ENCODE results near the gene AGAP2. TPM values are rescaled to one million over a fixed set of nuclear protein-coding genes. Genes with fewer than 3 reads are reported as not detected.

AGAP2 gene
- total RNA-seq, 1 donor from 2014 or later = 1.5 TPM

- H3K4me1 ChIP-seq = peaks cover 40% of the 10 kb centered on the region
- TF ChIP-seq CTCF (IDR thresholded peaks at IDR 0.05) (no peak), POLR2A (IDR thresholded peaks at IDR 0.05) (no peak), POLR2AphosphoS5 (IDR thresholded peaks at IDR 0.05; ENCODE audit: insufficient read depth in 1 of 2, low read depth in 1 of 2) (no peak)
- no peak overlapping the region for H3K27ac ChIP-seq
- no peak for DNase-seq (ENCODE audit: extremely low spot score in 2 of 2)
- no peaks in the 10 kb centered on the region for H3K9me3 ChIP-seq
- intact Hi-C loops (cut with DNase I) = no loop called here
- H3K27me3 ChIP-seq = no peaks in the 10 kb centered on the region
- H3K36me3 ChIP-seq = no peaks in the 10 kb centered on the region
- peak overlapping the region in 1 of 2 donors; percentile 10 for H3K4me3 ChIP-seq
Observed at GRCh38 chr12:57741413-57741789, 2.9 kb upstream of the AGAP2 start.

- no peak for DNase-seq (ENCODE audit: extremely low spot score in 2 of 2)
- intact Hi-C loops (cut with DNase I) = no loop called here
- H3K36me3 ChIP-seq = no peaks in the 10 kb centered on the region
- H3K4me1 ChIP-seq = peaks cover 44% of the 10 kb centered on the region
- TF ChIP-seq POLR2AphosphoS5 (IDR thresholded peaks at IDR 0.05; ENCODE audit: insufficient read depth in 1 of 2, low read depth in 1 of 2) (no peak), CTCF (IDR thresholded peaks at IDR 0.05) (no peak), POLR2A (IDR thresholded peaks at IDR 0.05) (no peak)
- no peak overlapping the region for H3K4me3 ChIP-seq
- H3K9me3 ChIP-seq = no peaks in the 10 kb centered on the region
- no peak overlapping the region for H3K27ac ChIP-seq
- H3K27me3 ChIP-seq = peaks cover 2% of the 10 kb centered on the region
Observed at GRCh38 chr12:57740656-57741412, 2.3 kb upstream of the AGAP2 start.

GRCh38 chr12:57739914-57740538 lies 1.5 kb upstream of the AGAP2 start:
- H3K27ac ChIP-seq = no peak overlapping the region
- peaks cover 6% of the 10 kb centered on the region for H3K27me3 ChIP-seq
- no peaks in the 10 kb centered on the region for H3K36me3 ChIP-seq
- no peaks in the 10 kb centered on the region for H3K9me3 ChIP-seq
- no peak for DNase-seq (ENCODE audit: extremely low spot score in 2 of 2)
- H3K4me3 ChIP-seq = no peak overlapping the region
- peaks cover 43% of the 10 kb centered on the region for H3K4me1 ChIP-seq
- intact Hi-C loops (cut with DNase I) = no loop called here
- no peak for TF ChIP-seq CTCF (IDR thresholded peaks at IDR 0.05)
- no peak for TF ChIP-seq POLR2A (IDR thresholded peaks at IDR 0.05)
- TF ChIP-seq POLR2AphosphoS5 (IDR thresholded peaks at IDR 0.05; ENCODE audit: insufficient read depth in 1 of 2, low read depth in 1 of 2) = no peak

GRCh38 chr12:57739387-57739786 lies 845 bp upstream of the AGAP2 start:
- Histone ChIP-seq H3K36me3 (no peaks in the 10 kb centered on the region), H3K4me3 (no peak overlapping the region), H3K4me1 (peaks cover 43% of the 10 kb centered on the region), H3K27me3 (peaks cover 6% of the 10 kb centered on the region), H3K27ac (no peak overlapping the region), H3K9me3 (no peaks in the 10 kb centered on the region)
- TF ChIP-seq CTCF (IDR thresholded peaks at IDR 0.05) (no peak), POLR2A (IDR thresholded peaks at IDR 0.05) (no peak), POLR2AphosphoS5 (IDR thresholded peaks at IDR 0.05; ENCODE audit: insufficient read depth in 1 of 2, low read depth in 1 of 2) (no peak)
- DNase-seq (ENCODE audit: extremely low spot score in 2 of 2) = no peak
- intact Hi-C loops (cut with DNase I) = no loop called here

Data from vagina (tissue), 2 donors.